Stomach (tissue), 9 donors: ENCODE results near the gene VILL. TPM values are rescaled to one million over a fixed set of nuclear protein-coding genes. Genes with fewer than 3 reads are reported as not detected.

Source experiments
- DNase-seq, 2 donors: peaks; one replicate each; pipeline versions ENCODE4 v3.0.0 to v3.0.0-alpha.2; 2013 to 2019
- H3K27ac ChIP-seq, 5 donors: fragments of 200-600 bp in 4 of 5; sonication (generic) in 4 of 5; one replicate each; pipeline ENCODE4 v1.5.1; 2013 to 2019; ENCODE audit warnings: mild to moderate bottlenecking in 1 of 5, moderate library complexity in 1 of 5
- H3K27me3 ChIP-seq, 3 donors: fragments of 200-600 bp; sonication (generic); one replicate each; pipeline ENCODE4 v1.5.1; 2017 to 2019; ENCODE audit warnings: mixed run types in 1 of 3
- H3K36me3 ChIP-seq, 4 donors: fragments of 200-600 bp; sonication (generic); 1 replicate in 3 of 4; 2 replicates in 1 of 4; pipeline ENCODE4 v1.5.1; 2016 to 2019
- H3K4me1 ChIP-seq, 4 donors: fragments of 200-600 bp; sonication (generic); one replicate each; pipeline ENCODE4 v1.5.1; 2016 to 2019
- H3K4me3 ChIP-seq, 4 donors: fragments of 200-600 bp; sonication (generic) in 3 of 4; one replicate each; pipeline ENCODE4 v1.5.1; 2016 to 2019; ENCODE audit warnings: mild to moderate bottlenecking in 1 of 4
- H3K9me3 ChIP-seq, 4 donors: fragments of 200-600 bp; sonication (generic); one replicate each; pipeline ENCODE4 v1.5.1; 2016 to 2019
- EP300 ChIP-seq: sonication (generic); formaldehyde crosslinking; IDR thresholded peaks from one replicate; pipeline ENCODE4 v1.6.1; 2017; ENCODE audit warnings: antibody characterized with exemption
- POLR2A ChIP-seq, 4 donors: fragments of 450-650 bp; IDR thresholded peaks; one replicate each; pipeline ENCODE4 v1.6.1; 2016; ENCODE audit warnings: antibody characterized with exemption in 4 of 4, control low read depth in 2 of 4, mild to moderate bottlenecking in 1 of 4, moderate library complexity in 1 of 4
- POLR2AphosphoS5 ChIP-seq, 3 donors: sonication (generic); formaldehyde crosslinking; IDR thresholded peaks; one replicate each; pipeline ENCODE4 v1.6.1; 2016; ENCODE audit warnings: antibody characterized with exemption in 3 of 3
- WGBS, 5 donors: extraction: QIAGEN DNeasy Blood & Tissue Kit in 3 of 5; methylation state at CpG; one replicate each; pipeline versions ENCODE4 v1.1.5 to v1.1.7; 2013 to 2018; 5-methylcytosine and 5-hydroxymethylcytosine counted together
- intact Hi-C: fragments of 100-400 bp; cut with DNase I; formaldehyde crosslinking; loops from one replicate; pipeline ENCODE4 v1.15.1; 2023; ENCODE audit warnings: low total_unique reads
- polyA plus RNA-seq, 3 donors: library from polyadenylated mRNA; stranded (reverse); fragments of 200-250 nt; gene quantifications; one replicate each; pipeline ENCODE4 v1.2.3, GENCODE V29; 2013
- total RNA-seq, 5 donors: library from RNA; depleted of rRNA; stranded (reverse); fragments of >200 nt; gene quantifications; one replicate each; pipeline versions ENCODE4 v1.1.0 to v1.2.3, GENCODE V29; 2014 to 2016
- TF ChIP-seq, protein P1 (sequence below), 7 experiments: fragments of 450-650 bp in 4 of 7; fragments of 200-600 bp in 3 of 7; sonication (generic) in 3 of 7; IDR thresholded peaks; one replicate each; pipeline ENCODE4 v1.5.1; 2016 to 2019; ENCODE audit warnings: antibody characterized with exemption in 7 of 7, control low read depth in 2 of 7, mild to moderate bottlenecking in 1 of 7
- donor health status: healthy with polysubstance abuse.
- donor health status: Bipolar disorder and iron deficiency.
- donor health status: healthy.

The VILL gene
- total and polyA plus RNA-seq, 8 donors = 24.1 to 202 (median 84.2) TPM

DNA sequence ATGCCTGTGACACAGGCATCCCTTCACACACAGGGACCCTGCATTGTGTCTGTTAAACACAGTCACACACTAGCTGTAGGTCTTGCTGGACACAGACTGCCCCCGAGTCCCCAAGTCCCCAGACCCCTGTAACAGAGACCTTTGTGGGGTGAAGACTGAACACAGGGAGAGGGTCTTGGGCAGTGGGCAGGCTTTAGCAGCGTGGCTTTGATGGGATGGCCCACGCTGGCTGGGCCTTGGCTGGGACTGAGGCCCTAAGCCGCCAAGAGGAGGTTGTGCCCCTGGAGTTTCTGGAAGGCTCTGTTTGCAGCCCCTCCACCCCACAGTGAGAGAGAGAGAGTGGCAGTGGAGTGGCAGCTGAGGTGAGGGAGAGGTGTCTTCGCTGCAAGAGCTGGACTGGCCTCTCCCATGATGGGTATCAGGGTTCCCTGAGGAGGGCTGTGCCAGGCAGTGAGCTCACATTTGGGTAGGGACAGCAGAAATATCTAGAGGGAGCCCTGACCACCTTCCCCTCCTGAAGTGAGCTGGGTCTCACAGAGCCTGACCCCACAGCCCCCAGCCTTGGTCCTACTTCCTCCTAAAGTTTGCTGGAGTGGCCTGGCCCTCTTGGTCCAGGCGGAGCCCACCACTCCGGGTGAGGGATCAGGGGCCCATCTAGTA lies 635 bp upstream of the VILL start:
- DNase-seq = peak; percentile 15 to 18
- peaks cover 28 to 66% (median 58%) of the 10 kb centered on the region in 4 donors for H3K4me1 ChIP-seq
- intact Hi-C loops = no loop called here
- peak overlapping the region in 2 of 4 donors; percentile 12 to 43 for H3K4me3 ChIP-seq
- no peaks in the 10 kb centered on the region for H3K9me3 ChIP-seq
- H3K27me3 ChIP-seq = no peaks in the 10 kb centered on the region
- H3K36me3 ChIP-seq = peaks cover 0 to under 1% (median under 1%) of the 10 kb centered on the region in 4 donors
- 81 to 88% (median 85%) methylated on average over 4 to 7 of the region's 7 CpGs for WGBS, 5 donors
- TF ChIP-seq, protein P1, sequence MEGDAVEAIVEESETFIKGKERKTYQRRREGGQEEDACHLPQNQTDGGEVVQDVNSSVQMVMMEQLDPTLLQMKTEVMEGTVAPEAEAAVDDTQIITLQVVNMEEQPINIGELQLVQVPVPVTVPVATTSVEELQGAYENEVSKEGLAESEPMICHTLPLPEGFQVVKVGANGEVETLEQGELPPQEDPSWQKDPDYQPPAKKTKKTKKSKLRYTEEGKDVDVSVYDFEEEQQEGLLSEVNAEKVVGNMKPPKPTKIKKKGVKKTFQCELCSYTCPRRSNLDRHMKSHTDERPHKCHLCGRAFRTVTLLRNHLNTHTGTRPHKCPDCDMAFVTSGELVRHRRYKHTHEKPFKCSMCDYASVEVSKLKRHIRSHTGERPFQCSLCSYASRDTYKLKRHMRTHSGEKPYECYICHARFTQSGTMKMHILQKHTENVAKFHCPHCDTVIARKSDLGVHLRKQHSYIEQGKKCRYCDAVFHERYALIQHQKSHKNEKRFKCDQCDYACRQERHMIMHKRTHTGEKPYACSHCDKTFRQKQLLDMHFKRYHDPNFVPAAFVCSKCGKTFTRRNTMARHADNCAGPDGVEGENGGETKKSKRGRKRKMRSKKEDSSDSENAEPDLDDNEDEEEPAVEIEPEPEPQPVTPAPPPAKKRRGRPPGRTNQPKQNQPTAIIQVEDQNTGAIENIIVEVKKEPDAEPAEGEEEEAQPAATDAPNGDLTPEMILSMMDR (IDR thresholded peaks at IDR 0.05) = no peak
- TF ChIP-seq POLR2AphosphoS5 (IDR thresholded peaks at IDR 0.05) = no peak
- TF ChIP-seq POLR2A (IDR thresholded peaks at IDR 0.05) = no peak
- no peak for TF ChIP-seq EP300
- H3K27ac ChIP-seq = peak overlapping the region; percentile 86 to 92 (median 90)

DNA sequence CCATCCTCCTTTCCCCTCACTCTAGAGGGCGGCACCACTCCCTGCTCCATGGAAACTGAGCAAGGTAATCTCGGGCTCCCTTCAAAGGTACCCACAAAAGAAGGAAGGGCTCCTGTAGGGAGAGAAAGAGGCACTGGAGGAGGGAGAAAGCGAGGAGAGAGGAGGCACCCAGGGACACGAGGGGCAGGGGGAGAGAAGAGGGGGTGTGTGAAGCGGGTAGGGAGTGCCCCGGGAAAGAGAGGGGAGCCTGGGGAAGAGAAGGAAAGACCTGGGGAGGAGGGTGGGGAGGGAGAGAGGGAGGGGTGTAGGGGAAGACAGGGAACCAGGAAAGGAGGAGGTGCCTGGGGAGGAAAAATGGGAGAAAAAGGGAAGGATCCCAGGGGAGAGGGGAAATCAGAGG lies 523 bp downstream of the VILL start:
- intact Hi-C loops = no loop called here
- TF ChIP-seq POLR2A (IDR thresholded peaks at IDR 0.05) = no peak
- no peak for TF ChIP-seq EP300
- no peak for TF ChIP-seq POLR2AphosphoS5 (IDR thresholded peaks at IDR 0.05)
- TF ChIP-seq, protein P1 (IDR thresholded peaks at IDR 0.05) = no peak
- WGBS, 5 donors = 16 to 46% (median 31%) methylated on average over 6 of the region's 6 CpGs
- DNase-seq = peak; percentile 29 to 69
- H3K9me3 ChIP-seq = no peaks in the 10 kb centered on the region
- H3K27me3 ChIP-seq = no peaks in the 10 kb centered on the region
- H3K36me3 ChIP-seq = peaks cover 0 to 12% (median 6%) of the 10 kb centered on the region in 4 donors
- H3K4me1 ChIP-seq = peaks cover 18 to 67% (median 53%) of the 10 kb centered on the region in 4 donors
- peak overlapping the region; percentile 16 to 43 (median 33) for H3K4me3 ChIP-seq
- peak overlapping the region; percentile 86 to 92 (median 90) for H3K27ac ChIP-seq

DNA sequence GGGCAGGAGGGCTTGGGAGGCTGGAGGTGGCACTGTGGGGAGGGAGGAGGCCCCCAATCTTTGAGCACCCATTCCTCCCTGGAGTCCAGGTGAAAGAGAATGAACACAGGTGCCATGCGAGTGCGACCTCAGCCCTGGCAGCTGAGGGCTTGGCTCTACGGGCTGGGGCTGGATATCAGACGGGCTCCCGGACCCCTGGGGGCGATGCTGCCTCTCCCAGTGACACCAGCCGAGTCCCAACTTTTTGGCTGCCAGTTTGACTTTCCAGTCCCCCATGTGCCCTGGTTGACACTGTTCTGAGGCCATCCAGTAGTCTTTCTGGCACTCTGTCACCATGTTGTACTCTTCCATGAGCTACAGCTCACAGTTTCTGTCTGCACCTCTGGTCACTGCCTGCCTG lies 1.2 kb downstream of the VILL start:
- H3K4me3 ChIP-seq = peak overlapping the region; percentile 16 to 43 (median 33)

GRCh38 chr3:37992271-37993066 lies 1.9 kb downstream of the VILL start:
- Histone ChIP-seq H3K4me1 (peaks cover 12 to 72% (median 52%) of the 10 kb centered on the region in 4 donors), H3K9me3 (no peaks in the 10 kb centered on the region), H3K27me3 (no peaks in the 10 kb centered on the region), H3K36me3 (peaks cover 0 to 17% (median 8%) of the 10 kb centered on the region in 4 donors), H3K27ac (peak overlapping the region; percentile 86 to 92 (median 90)), H3K4me3 (peak overlapping the region; percentile 16 to 43 (median 33))
- TF ChIP-seq EP300 = no peak
- peak in 1 of 4 donors; percentile 69 for TF ChIP-seq POLR2A (IDR thresholded peaks at IDR 0.05)
- TF ChIP-seq POLR2AphosphoS5 (IDR thresholded peaks at IDR 0.05) = peak in 2 of 3 donors; percentile 85 to 92
- TF ChIP-seq, protein P1 (IDR thresholded peaks at IDR 0.05) = no peak
- DNase-seq = peak; percentile 76 to 94
- intact Hi-C loops = no loop called here
- WGBS, 5 donors = 46 to 63% (median 53%) methylated on average over 9 of the region's 9 CpGs

More for the DNA sequence above, 1.2 kb downstream of the VILL start:
- Histone ChIP-seq H3K9me3 (no peaks in the 10 kb centered on the region), H3K4me1 (peaks cover 12 to 68% (median 50%) of the 10 kb centered on the region in 4 donors), H3K36me3 (peaks cover 0 to 14% (median 7%) of the 10 kb centered on the region in 4 donors), H3K27me3 (no peaks in the 10 kb centered on the region), H3K27ac (peak overlapping the region; percentile 86 to 92 (median 90))
- peak; percentile 25 to 45 for DNase-seq
- WGBS, 5 donors = 40 to 69% (median 61%) methylated on average over 4 to 7 of the region's 7 CpGs
- TF ChIP-seq EP300 (no peak), POLR2A (IDR thresholded peaks at IDR 0.05) (no peak), POLR2AphosphoS5 (IDR thresholded peaks at IDR 0.05) (no peak)
- TF ChIP-seq, protein P1 (IDR thresholded peaks at IDR 0.05) = no peak
- intact Hi-C loops = no loop called here
